Astrocyte of the spinal cord (primary cell): ENCODE results near the gene EWSR1.

Source experiments
- DNase-seq: peaks from one replicate; pipeline ENCODE4 v3.0.0; 2011; ENCODE audit warnings: low read depth, low spot score
- H3K4me3 ChIP-seq: 2 replicates; pipeline ENCODE4 v1.5.1; 2011; ENCODE audit warnings: low read depth, mild to moderate bottlenecking, low read length, moderate library complexity
- in situ Hi-C: cut with HindIII; loops from 2 replicates; pipeline ENCODE4 v1.10.0; 2017; ENCODE audit warnings: low sequenced_read_pairs
- TF ChIP-seq, protein P1 (sequence below): IDR thresholded peaks from 2 replicates; pipeline ENCODE4 v1.5.1; 2012; ENCODE audit warnings: low read depth, mild to moderate bottlenecking, low read length, inconsistent platforms

The EWSR1 gene

DNA sequence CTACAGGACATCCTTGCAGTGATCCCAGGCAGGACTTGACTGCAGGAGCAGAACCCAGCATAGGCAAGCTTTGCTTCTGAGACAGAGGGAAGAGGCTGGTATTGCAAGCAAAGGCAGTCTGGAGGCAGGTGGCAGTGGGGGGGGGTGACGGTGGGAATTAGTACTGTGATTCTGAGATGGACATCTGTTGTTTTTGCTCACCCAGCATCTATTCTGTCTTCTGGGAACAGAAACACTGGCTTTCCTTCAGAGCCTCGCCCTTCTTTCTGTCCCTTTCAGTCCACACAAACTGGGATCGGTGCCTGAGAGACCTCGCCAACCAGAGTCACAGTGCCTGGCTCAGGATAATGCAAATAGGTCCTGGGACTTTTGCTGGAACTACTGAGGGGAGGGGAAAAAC is 78.6 kb downstream of the EWSR1 start:
- H3K4me3 ChIP-seq = no peak overlapping the region
- in situ Hi-C loops = no loop called here
- no peak for DNase-seq
- TF ChIP-seq, protein P1, sequence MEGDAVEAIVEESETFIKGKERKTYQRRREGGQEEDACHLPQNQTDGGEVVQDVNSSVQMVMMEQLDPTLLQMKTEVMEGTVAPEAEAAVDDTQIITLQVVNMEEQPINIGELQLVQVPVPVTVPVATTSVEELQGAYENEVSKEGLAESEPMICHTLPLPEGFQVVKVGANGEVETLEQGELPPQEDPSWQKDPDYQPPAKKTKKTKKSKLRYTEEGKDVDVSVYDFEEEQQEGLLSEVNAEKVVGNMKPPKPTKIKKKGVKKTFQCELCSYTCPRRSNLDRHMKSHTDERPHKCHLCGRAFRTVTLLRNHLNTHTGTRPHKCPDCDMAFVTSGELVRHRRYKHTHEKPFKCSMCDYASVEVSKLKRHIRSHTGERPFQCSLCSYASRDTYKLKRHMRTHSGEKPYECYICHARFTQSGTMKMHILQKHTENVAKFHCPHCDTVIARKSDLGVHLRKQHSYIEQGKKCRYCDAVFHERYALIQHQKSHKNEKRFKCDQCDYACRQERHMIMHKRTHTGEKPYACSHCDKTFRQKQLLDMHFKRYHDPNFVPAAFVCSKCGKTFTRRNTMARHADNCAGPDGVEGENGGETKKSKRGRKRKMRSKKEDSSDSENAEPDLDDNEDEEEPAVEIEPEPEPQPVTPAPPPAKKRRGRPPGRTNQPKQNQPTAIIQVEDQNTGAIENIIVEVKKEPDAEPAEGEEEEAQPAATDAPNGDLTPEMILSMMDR = no peak

DNA sequence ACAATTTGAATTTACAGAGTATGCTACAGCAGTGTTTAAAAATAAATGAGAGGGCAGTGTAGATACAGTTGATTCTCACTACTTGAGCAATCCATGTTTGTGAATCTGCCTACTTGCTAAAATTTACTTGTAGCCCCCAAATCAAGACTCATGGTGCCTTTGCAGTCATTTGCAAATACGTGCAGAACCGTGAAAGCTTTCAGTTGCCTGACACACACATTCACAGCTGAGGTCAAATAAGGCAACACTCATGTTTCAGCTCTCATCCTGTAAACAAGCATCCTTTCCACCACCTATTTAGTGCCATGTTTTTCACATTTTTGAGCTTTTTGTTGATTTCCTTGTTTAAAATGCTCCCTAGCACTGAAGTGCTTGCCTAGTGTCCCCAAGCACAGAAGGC is 80.0 kb downstream of the EWSR1 start:
- H3K4me3 ChIP-seq = no peak overlapping the region
- TF ChIP-seq, protein P1 = no peak
- in situ Hi-C loops = no loop called here
- DNase-seq = no peak

DNA sequence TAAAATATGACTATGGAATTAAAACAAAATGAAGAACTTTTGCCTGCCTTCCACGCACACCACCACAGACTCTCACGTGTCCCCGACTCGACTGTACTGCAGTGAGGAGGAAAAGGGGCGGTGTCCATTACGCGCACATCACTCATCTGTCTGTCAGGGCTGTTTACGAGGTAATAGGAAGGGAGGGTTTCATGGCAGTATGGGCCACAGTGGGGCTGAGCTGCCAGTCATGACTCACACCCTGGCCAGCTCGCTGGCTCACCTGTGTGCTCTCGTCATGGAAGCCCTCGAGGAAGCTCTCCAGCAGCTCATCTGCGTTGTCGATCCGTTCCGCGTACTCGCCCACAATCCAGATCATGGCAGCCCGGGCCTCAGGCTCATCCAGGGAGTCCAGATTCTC is 80.9 kb downstream of the EWSR1 start:
- no peak for DNase-seq
- no peak overlapping the region for H3K4me3 ChIP-seq
- TF ChIP-seq, protein P1 = no peak
- in situ Hi-C loops = no loop called here
